Activated effector memory CD4-positive, alpha-beta T cell treated with Interleukin-2 at 50 U/mL for 16 hours (primary cell): ENCODE measurements around the gene ATP10D.
"Not testable (repeated sequence)": the region's sequence is repeated elsewhere in the genome, so short reads cannot be mapped to it uniquely, and the experiment has no call there.

Source experiments
- DNase-seq: peaks from one replicate; pipeline ENCODE4 v3.0.0-alpha.2; 2020

Gene ATP10D

GRCh38 chr4:47490550-47490949, 5.5 kb downstream of the ATP10D start:
- no peak for DNase-seq

- DNase-seq: no peak
Measured at GRCh38 chr4:47493238-47494123, 8.4 kb downstream of the ATP10D start.

GRCh38 chr4:47494124-47494430, 9.0 kb downstream of the ATP10D start:
- DNase-seq: no peak

- DNase-seq: no peak
Measured at GRCh38 chr4:47498899-47499298, 13.8 kb downstream of the ATP10D start.

GRCh38 chr4:47499700-47500099, 14.6 kb downstream of the ATP10D start:
- no peak for DNase-seq

- DNase-seq: no peak
Measured at GRCh38 chr4:47500776-47501175, 15.7 kb downstream of the ATP10D start.

- no peak for DNase-seq
Measured at GRCh38 chr4:47505147-47505546, 20.1 kb downstream of the ATP10D start.

- no peak for DNase-seq
Measured at GRCh38 chr4:47505666-47506065, 20.6 kb downstream of the ATP10D start.

GRCh38 chr4:47510506-47511143, 25.6 kb downstream of the ATP10D start:
- no peak for DNase-seq

GRCh38 chr4:47513461-47513860, 28.4 kb downstream of the ATP10D start:
- no peak for DNase-seq

GRCh38 chr4:47519239-47519883, 34.3 kb downstream of the ATP10D start:
- no peak for DNase-seq

GRCh38 chr4:47525154-47525819, 40.2 kb downstream of the ATP10D start:
- DNase-seq: no peak

- no peak for DNase-seq
Measured at GRCh38 chr4:47526281-47526680, 41.2 kb downstream of the ATP10D start.

- not testable (repeated sequence) for DNase-seq
Measured at GRCh38 chr4:47528646-47529045, 43.6 kb downstream of the ATP10D start.

GRCh38 chr4:47530801-47531200, 45.7 kb downstream of the ATP10D start:
- no peak for DNase-seq

- peak; percentile 33 for DNase-seq
Measured at GRCh38 chr4:47531241-47531953, 46.3 kb downstream of the ATP10D start.

GRCh38 chr4:47531954-47532321, 46.9 kb downstream of the ATP10D start:
- DNase-seq: no peak

GRCh38 chr4:47532658-47533057, 47.6 kb downstream of the ATP10D start:
- DNase-seq: no peak

- DNase-seq: no peak
Measured at GRCh38 chr4:47533689-47534347, 48.7 kb downstream of the ATP10D start.

GRCh38 chr4:47534772-47535171, 49.7 kb downstream of the ATP10D start:
- DNase-seq: no peak

- no peak for DNase-seq
Measured at GRCh38 chr4:47535567-47536147, 50.6 kb downstream of the ATP10D start.

- no peak for DNase-seq
Measured at GRCh38 chr4:47536966-47537365, 51.9 kb downstream of the ATP10D start.
